NT2/D1 (cell line): ENCODE measurements around the gene ZFY.

Source experiments
- DNase-seq: peaks from one replicate; pipeline ENCODE4 v3.0.0-alpha.2; 2011; ENCODE audit warnings: low read depth, low spot score
- H3K27me3 ChIP-seq: 2 replicates; pipeline ENCODE4 v1.6.0; 2011; ENCODE audit warnings: mild to moderate bottlenecking; ENCODE audit not compliant: insufficient read length, insufficient read depth
- H3K36me3 ChIP-seq: 2 replicates; pipeline ENCODE4 v1.6.1; 2011; ENCODE audit warnings: mild to moderate bottlenecking, low read length, mixed read lengths; ENCODE audit not compliant: insufficient read depth, insufficient read length
- H3K4me1 ChIP-seq: 2 replicates; pipeline ENCODE4 v1.5.1; 2011; ENCODE audit not compliant: insufficient read depth, insufficient read length
- H3K4me3 ChIP-seq: 2 replicates; pipeline ENCODE4 v1.5.1; 2011; ENCODE audit warnings: low read depth; ENCODE audit not compliant: insufficient read length
- H3K9ac ChIP-seq: 2 replicates; pipeline ENCODE4 v1.6.0; 2011; ENCODE audit warnings: low read depth; ENCODE audit not compliant: insufficient read length
- H3K9me3 ChIP-seq: 2 replicates; pipeline ENCODE4 v1.5.1; 2011; ENCODE audit warnings: mild to moderate bottlenecking, low read length; ENCODE audit not compliant: insufficient read depth
- SUZ12 ChIP-seq: IDR thresholded peaks from 2 replicates; pipeline ENCODE4 v1.6.1; 2011; ENCODE audit not compliant: insufficient read length, insufficient read depth; ENCODE audit errors: extremely low read depth
- YY1 ChIP-seq: IDR thresholded peaks from 2 replicates; pipeline ENCODE4 v1.6.1; 2011; ENCODE audit not compliant: insufficient read length, insufficient read depth
- ZNF274 ChIP-seq: IDR thresholded peaks from 2 replicates; pipeline ENCODE4 v1.6.1; 2011; ENCODE audit warnings: mild to moderate bottlenecking, low read depth, low read length

Gene ZFY

GRCh38 chrY:2913066-2913815, 21.9 kb upstream of the ZFY start:
- no peaks in the 10 kb centered on the region for H3K27me3 ChIP-seq
- H3K9ac ChIP-seq, result no peak overlapping the region
- H3K9me3 ChIP-seq, result no peaks in the 10 kb centered on the region
- no peak for DNase-seq
- no peaks in the 10 kb centered on the region for H3K36me3 ChIP-seq
- H3K4me3 ChIP-seq, result no peak overlapping the region
- no peaks in the 10 kb centered on the region for H3K4me1 ChIP-seq
- TF ChIP-seq YY1 (no peak), SUZ12 (no peak), ZNF274 (no peak)

GRCh38 chrY:2934078-2934477, 1.1 kb upstream of the ZFY start:
- DNase-seq, result no peak

GRCh38 chrY:2935716-2936435, 695 bp downstream of the ZFY start:
- peak; percentile 70 for DNase-seq
- Histone ChIP-seq H3K9ac (peak overlapping the region; percentile 93), H3K9me3 (no peaks in the 10 kb centered on the region), H3K27me3 (no peaks in the 10 kb centered on the region), H3K4me3 (peak overlapping the region; percentile 53), H3K36me3 (no peaks in the 10 kb centered on the region), H3K4me1 (no peaks in the 10 kb centered on the region)
- TF ChIP-seq ZNF274 (no peak), YY1 (peak; percentile 79)

More at GRCh38 chrY:2934078-2934477, 1.1 kb upstream of the ZFY start:
- TF ChIP-seq YY1, result no peak
- TF ChIP-seq SUZ12, result no peak
- TF ChIP-seq ZNF274, result no peak
- no peaks in the 10 kb centered on the region for H3K36me3 ChIP-seq
- peak overlapping the region; percentile 53 for H3K4me3 ChIP-seq
- no peaks in the 10 kb centered on the region for H3K27me3 ChIP-seq
- H3K9ac ChIP-seq, result peak overlapping the region; percentile 42
- no peaks in the 10 kb centered on the region for H3K9me3 ChIP-seq
- H3K4me1 ChIP-seq, result no peaks in the 10 kb centered on the region

GRCh38 chrY:2936436-2936750, 1.2 kb downstream of the ZFY start:
- TF ChIP-seq YY1 (no peak), ZNF274 (no peak), SUZ12 (no peak)
- Histone ChIP-seq H3K27me3 (no peaks in the 10 kb centered on the region), H3K9me3 (no peaks in the 10 kb centered on the region), H3K4me3 (peak overlapping the region; percentile 37), H3K9ac (peak overlapping the region; percentile 61), H3K4me1 (no peaks in the 10 kb centered on the region), H3K36me3 (no peaks in the 10 kb centered on the region)
- no peak for DNase-seq

DNA sequence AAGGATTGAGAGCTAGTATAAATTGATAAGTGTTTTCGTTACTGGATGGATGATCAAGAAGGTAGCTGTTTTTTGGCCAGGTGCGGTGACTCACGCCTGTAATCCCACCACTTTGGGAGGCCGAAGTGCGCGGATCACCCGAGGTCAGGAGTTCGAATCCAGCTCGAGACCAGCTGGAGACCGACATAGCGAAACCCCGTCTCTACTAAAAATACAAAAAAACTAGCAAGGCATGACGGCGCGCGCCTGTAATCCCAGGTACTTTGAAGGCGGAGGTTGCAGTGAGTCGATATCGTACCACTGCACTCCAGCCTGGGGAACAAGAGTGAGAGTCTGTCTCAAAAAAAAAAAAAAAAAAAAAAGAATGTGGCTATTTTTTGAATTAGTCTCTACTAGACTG, 2.0 kb downstream of the ZFY start:
- H3K9me3 ChIP-seq, result no peaks in the 10 kb centered on the region
- no peak for TF ChIP-seq YY1
- no peak for TF ChIP-seq SUZ12
- no peak for TF ChIP-seq ZNF274
- no peak overlapping the region for H3K9ac ChIP-seq
- no peak for DNase-seq
- no peaks in the 10 kb centered on the region for H3K27me3 ChIP-seq
- H3K4me1 ChIP-seq, result no peaks in the 10 kb centered on the region
- no peaks in the 10 kb centered on the region for H3K36me3 ChIP-seq
- no peak overlapping the region for H3K4me3 ChIP-seq

- H3K27me3 ChIP-seq, result no peaks in the 10 kb centered on the region
- no peak for DNase-seq
- TF ChIP-seq ZNF274 (no peak), SUZ12 (no peak), YY1 (no peak)
Measured at GRCh38 chrY:2949590-2950252, 14.5 kb downstream of the ZFY start.

DNA sequence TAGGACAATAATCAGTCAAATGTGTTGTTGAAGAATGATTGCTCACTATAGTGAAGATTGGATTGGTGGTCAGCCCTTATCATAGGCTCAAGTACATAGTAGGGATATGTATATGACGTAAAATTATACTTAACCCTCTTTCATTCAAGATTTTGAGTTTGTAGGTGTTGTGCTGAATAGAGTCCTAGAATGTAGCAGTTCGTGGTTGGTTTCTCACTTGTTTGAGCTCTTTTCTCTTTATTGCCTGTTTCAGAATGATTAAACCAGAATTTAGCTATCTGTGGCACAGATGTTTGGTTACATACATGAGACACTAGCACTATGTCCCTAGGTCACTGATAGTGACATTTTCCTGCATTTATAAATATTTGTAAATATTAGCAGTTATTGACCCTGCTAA, 15.5 kb downstream of the ZFY start:
- Histone ChIP-seq H3K36me3 (peaks cover 3% of the 10 kb centered on the region), H3K9ac (no peak overlapping the region), H3K4me3 (no peak overlapping the region), H3K27me3 (no peaks in the 10 kb centered on the region), H3K4me1 (no peaks in the 10 kb centered on the region), H3K9me3 (no peaks in the 10 kb centered on the region)
- TF ChIP-seq YY1, result no peak
- TF ChIP-seq SUZ12, result no peak
- no peak for TF ChIP-seq ZNF274
- no peak for DNase-seq

More at GRCh38 chrY:2949590-2950252, 14.5 kb downstream of the ZFY start:
- Histone ChIP-seq H3K4me3 (no peak overlapping the region), H3K36me3 (peaks cover 3% of the 10 kb centered on the region), H3K9ac (no peak overlapping the region), H3K9me3 (no peaks in the 10 kb centered on the region), H3K4me1 (no peaks in the 10 kb centered on the region)
